Measurements from ENCODE around the gene PECR.
"Not testable (repeated sequence)": the region's sequence is repeated elsewhere in the genome, so short reads cannot be mapped to it uniquely, and the experiment has no call there.

PECR gene

GRCh38 chr2:216029416-216030129 is 52.0 kb downstream of the PECR start:
- DNase-seq (ENCODE audit: low spot score), result no peak

- DNase-seq (ENCODE audit: low spot score), result no peak
These were observed 56.8 kb downstream of the PECR start for GRCh38 chr2:216024779-216025336.

- DNase-seq (ENCODE audit: low spot score), result peak; percentile 73
These were observed 58.5 kb downstream of the PECR start for GRCh38 chr2:216023055-216023648.

GRCh38 chr2:216021768-216022565 is 59.6 kb downstream of the PECR start:
- no peak for DNase-seq (ENCODE audit: low spot score)

GRCh38 chr2:216018709-216019108 is 62.9 kb downstream of the PECR start:
- DNase-seq (ENCODE audit: low spot score), result no peak

- no peak for DNase-seq (ENCODE audit: low spot score)
These were observed 64.2 kb downstream of the PECR start for GRCh38 chr2:216017365-216017764.

- no peak for DNase-seq (ENCODE audit: low spot score)
These were observed 65.0 kb downstream of the PECR start for GRCh38 chr2:216016581-216016980.

- peak; percentile 45 for DNase-seq (ENCODE audit: low spot score)
These were observed 65.7 kb downstream of the PECR start for GRCh38 chr2:216015722-216016464.

GRCh38 chr2:216014986-216015385 is 66.6 kb downstream of the PECR start:
- DNase-seq (ENCODE audit: low spot score), result no peak

GRCh38 chr2:216014006-216014405 is 67.6 kb downstream of the PECR start:
- DNase-seq (ENCODE audit: low spot score), result no peak

- DNase-seq (ENCODE audit: low spot score), result peak; percentile 88
These were observed 68.3 kb downstream of the PECR start, which contains the start of gene MREG for GRCh38 chr2:216013080-216013909. Gene MREG (minus strand): TSS chr2:216013551. CDS start chr2:216013327, 224 bp downstream.

- no peak for DNase-seq (ENCODE audit: low spot score)
These were observed 68.9 kb downstream of the PECR start for GRCh38 chr2:216012830-216013079.

GRCh38 chr2:216012133-216012829 is 69.3 kb downstream of the PECR start:
- DNase-seq (ENCODE audit: low spot score), result peak; percentile 81

GRCh38 chr2:216009215-216009614 is 72.4 kb downstream of the PECR start:
- not testable (repeated sequence) for DNase-seq (ENCODE audit: low spot score)

- no peak for DNase-seq (ENCODE audit: low spot score)
These were observed 73.2 kb downstream of the PECR start for GRCh38 chr2:216008387-216008786.

GRCh38 chr2:216006164-216006663 is 75.4 kb downstream of the PECR start:
- DNase-seq (ENCODE audit: low spot score), result no peak

- DNase-seq (ENCODE audit: low spot score), result no peak
These were observed 76.8 kb downstream of the PECR start for GRCh38 chr2:216004697-216005283.

GRCh38 chr2:216003876-216004696 is 77.5 kb downstream of the PECR start:
- no peak for DNase-seq (ENCODE audit: low spot score)

GRCh38 chr2:216002693-216003092 is 78.9 kb downstream of the PECR start:
- DNase-seq (ENCODE audit: low spot score), result no peak

All from RKO (cell line).